PC-9 (cell line): ENCODE measurements around the gene ZDHHC3. TPM values are rescaled to one million over a fixed set of nuclear protein-coding genes. Genes with fewer than 3 reads are reported as not detected.
A peak's percentile ranks its signal among the peaks of the same experiment; 100 is the strongest.

Source experiments
- BruUV-seq: library from RNA; stranded (reverse); fragments of 400-500 nt; replicated peaks from 2 replicates; lab custom pipeline; 2021; lab: Mats Ljungman, UMichigan
- CTCF ChIA-PET: fragments of 300-600 bp; sonication (Branson Sonifier 250); formaldehyde crosslinking; loops from one replicate; lab custom pipeline; 2022; ENCODE audit warnings: antibody characterized with exemption; lab: Charles Lee
- POLR2A ChIA-PET: fragments of 300-600 bp; sonication (Branson Sonifier 250); formaldehyde crosslinking; loops from one replicate; lab custom pipeline; 2022; ENCODE audit warnings: antibody characterized with exemption; ENCODE audit not compliant: unreplicated experiment; lab: Charles Lee
- DNase-seq, 2 experiments: peaks; one replicate each; pipeline versions ENCODE4 v3.0.0 to v3.0.0-alpha.2; 2015 to 2022; ENCODE audit warnings: mixed read lengths in 1 of 2
- H2AFZ ChIP-seq: fragments of 200-600 bp; sonication (generic); 2 replicates; pipeline ENCODE4 v1.8.1; 2017; ENCODE audit warnings: antibody characterized with exemption
- H3F3A ChIP-seq: fragments of 200-600 bp; sonication (generic); 2 replicates; pipeline ENCODE4 v1.8.1; 2017; ENCODE audit warnings: antibody characterized with exemption, mild to moderate bottlenecking, low read depth; ENCODE audit not compliant: insufficient read depth
- H3K27ac ChIP-seq: fragments of 200-600 bp; sonication (generic); 2 replicates; pipeline ENCODE4 v1.6.1; 2016; ENCODE audit warnings: mixed run types
- H3K27me3 ChIP-seq: fragments of 200-600 bp; sonication (generic); 2 replicates; pipeline ENCODE4 v1.6.1; 2016; ENCODE audit warnings: low read depth, mixed run types; ENCODE audit not compliant: insufficient read depth
- H3K36me3 ChIP-seq: fragments of 200-600 bp; sonication (generic); 2 replicates; pipeline ENCODE4 v1.6.1; 2016; ENCODE audit warnings: low read depth, mixed run types
- H3K4me1 ChIP-seq: fragments of 200-600 bp; sonication (generic); replicated peaks from 2 replicates; pipeline ENCODE4 v1.6.1; 2016; ENCODE audit warnings: mixed run types; ENCODE audit not compliant: insufficient read depth
- H3K4me2 ChIP-seq: fragments of 200-600 bp; sonication (generic); 2 replicates; pipeline ENCODE4 v1.6.1; 2017; ENCODE audit warnings: mixed run types
- H3K4me3 ChIP-seq: fragments of 200-600 bp; sonication (generic); 2 replicates; pipeline ENCODE4 v1.6.1; 2016; ENCODE audit warnings: mixed run types
- H3K79me2 ChIP-seq: fragments of 200-600 bp; sonication (generic); 2 replicates; pipeline ENCODE4 v1.6.1; 2017; ENCODE audit warnings: low read depth, mixed run types
- H3K9me2 ChIP-seq: fragments of 200-600 bp; sonication (generic); 2 replicates; pipeline ENCODE4 v1.8.1; 2017; ENCODE audit warnings: mild to moderate bottlenecking; ENCODE audit not compliant: insufficient read depth
- H3K9me3 ChIP-seq: fragments of 200-600 bp; sonication (generic); 2 replicates; pipeline ENCODE4 v1.8.1; 2016; ENCODE audit warnings: low read depth; ENCODE audit not compliant: insufficient read depth
- H4K20me1 ChIP-seq: fragments of 200-600 bp; sonication (generic); 2 replicates; pipeline ENCODE4 v1.8.1; 2017; ENCODE audit not compliant: insufficient read depth
- EZH2 ChIP-seq: fragments of 200-600 bp; sonication (generic); IDR thresholded peaks from 2 replicates; pipeline ENCODE4 v1.8.0; 2017; ENCODE audit warnings: antibody characterized with exemption, low read depth
- intact Hi-C: fragments of 100-400 bp; cut with micrococcal nuclease; formaldehyde crosslinking; loops from one replicate; pipeline ENCODE4 v1.10.0; 2022; ENCODE audit not compliant: unreplicated experiment
- total RNA-seq: library from RNA; stranded (reverse); gene quantifications from 2 replicates; pipeline ENCODE4 v1.2.3, GENCODE V29; 2021
- TF ChIP-seq, protein P1 (sequence below): fragments of 200-600 bp; sonication (generic); conservative IDR thresholded peaks from 2 replicates; pipeline ENCODE4 v1.6.1; 2017; ENCODE audit warnings: mixed run types, antibody characterized with exemption, mild to moderate bottlenecking, moderate library complexity

Gene ZDHHC3
- total RNA-seq, 1 experiment from 2014 or later = 107 TPM

DNA sequence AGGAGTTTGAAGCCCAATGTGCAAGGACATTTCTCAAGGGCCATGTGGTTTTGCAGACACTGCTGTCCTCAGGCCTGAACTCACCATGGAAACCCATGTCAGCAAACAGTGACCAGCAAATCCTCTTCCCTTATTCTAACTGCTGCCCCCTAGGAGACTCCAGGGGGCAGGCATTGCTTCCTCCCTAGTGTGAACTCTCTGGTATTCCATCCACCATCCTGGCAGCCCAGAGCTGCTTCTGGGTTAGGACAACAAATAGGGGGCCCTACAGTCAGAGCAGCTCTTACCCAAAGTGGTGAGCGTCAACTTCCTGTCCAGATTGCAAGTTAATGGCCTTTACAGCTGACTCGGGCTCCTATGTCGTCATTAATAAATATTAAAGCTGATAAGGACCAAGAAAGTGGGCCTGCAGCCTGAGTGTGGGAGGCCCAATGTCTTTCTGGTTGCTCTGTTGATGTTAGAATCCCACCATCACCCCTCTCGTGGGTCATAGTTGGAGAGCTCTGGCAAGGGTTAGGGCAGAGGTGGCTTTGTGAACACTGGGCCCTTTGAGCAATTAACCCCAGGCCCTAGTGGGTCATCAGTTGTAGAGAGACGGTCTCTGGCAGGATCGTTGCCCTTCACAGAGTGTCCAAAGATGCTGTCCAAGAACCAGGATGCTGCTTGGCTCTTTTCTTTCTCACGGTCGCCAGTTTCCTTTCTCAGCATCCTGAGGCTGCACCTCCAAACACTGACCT, 60.1 kb downstream of the ZDHHC3 start:
- no peak overlapping the region for H3K4me2 ChIP-seq
- no peaks in the 10 kb centered on the region for H3K79me2 ChIP-seq
- ChIA-PET POLR2A (no interaction called here), CTCF (interaction anchor here (0.6 to 1.1 kb wide), 2 partner anchors 68 to 98 kb away, joined by 3 read pairs; no protein-coding TSS in a partner anchor)
- no peaks in the 10 kb centered on the region for H3K9me3 ChIP-seq
- H4K20me1 ChIP-seq = no peaks in the 10 kb centered on the region
- TF ChIP-seq, protein P1, sequence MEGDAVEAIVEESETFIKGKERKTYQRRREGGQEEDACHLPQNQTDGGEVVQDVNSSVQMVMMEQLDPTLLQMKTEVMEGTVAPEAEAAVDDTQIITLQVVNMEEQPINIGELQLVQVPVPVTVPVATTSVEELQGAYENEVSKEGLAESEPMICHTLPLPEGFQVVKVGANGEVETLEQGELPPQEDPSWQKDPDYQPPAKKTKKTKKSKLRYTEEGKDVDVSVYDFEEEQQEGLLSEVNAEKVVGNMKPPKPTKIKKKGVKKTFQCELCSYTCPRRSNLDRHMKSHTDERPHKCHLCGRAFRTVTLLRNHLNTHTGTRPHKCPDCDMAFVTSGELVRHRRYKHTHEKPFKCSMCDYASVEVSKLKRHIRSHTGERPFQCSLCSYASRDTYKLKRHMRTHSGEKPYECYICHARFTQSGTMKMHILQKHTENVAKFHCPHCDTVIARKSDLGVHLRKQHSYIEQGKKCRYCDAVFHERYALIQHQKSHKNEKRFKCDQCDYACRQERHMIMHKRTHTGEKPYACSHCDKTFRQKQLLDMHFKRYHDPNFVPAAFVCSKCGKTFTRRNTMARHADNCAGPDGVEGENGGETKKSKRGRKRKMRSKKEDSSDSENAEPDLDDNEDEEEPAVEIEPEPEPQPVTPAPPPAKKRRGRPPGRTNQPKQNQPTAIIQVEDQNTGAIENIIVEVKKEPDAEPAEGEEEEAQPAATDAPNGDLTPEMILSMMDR = no peak
- TF ChIP-seq EZH2 = no peak
- H3K4me3 ChIP-seq = no peak overlapping the region
- intact Hi-C loops = loop anchor here (5.0 kb wide), 2 partner anchors 61 to 121 kb away; partner anchors contain the start of genes EXOSC7 and ZDHHC3
- H3K27ac ChIP-seq = no peak overlapping the region
- H3K27me3 ChIP-seq = no peaks in the 10 kb centered on the region
- no peak for DNase-seq
- H3K9me2 ChIP-seq = no peaks in the 10 kb centered on the region
- no peaks in the 10 kb centered on the region for H3K4me1 ChIP-seq
- no TSS peak for BruUV-seq
- 0 out of 2 replicates have a peak, but pooled peaks cover 6% of the 10 kb centered on the region for H3F3A ChIP-seq
- no peaks in the 10 kb centered on the region; the same call in 1 of the 2 replicates for H3K36me3 ChIP-seq
- no peak overlapping the region for H2AFZ ChIP-seq

DNA sequence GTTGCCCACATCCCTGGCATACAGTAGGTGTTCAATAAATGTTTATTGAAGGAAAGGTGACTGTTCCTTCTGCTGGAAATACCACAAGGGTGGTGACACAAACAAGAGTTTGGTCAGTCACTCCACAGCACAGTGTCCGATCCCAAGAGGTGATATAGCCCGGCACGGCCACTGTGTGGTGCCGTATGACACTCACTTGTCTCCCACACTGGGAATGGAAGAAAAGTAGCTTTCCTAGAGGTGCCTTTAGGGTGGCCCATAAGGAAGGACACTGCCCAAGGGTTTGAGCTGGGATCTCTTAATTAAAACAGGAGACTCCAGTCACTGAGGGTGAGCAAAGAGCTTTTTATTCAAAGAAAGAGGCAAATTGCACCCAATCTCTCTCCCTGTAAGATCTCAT, 61.0 kb downstream of the ZDHHC3 start:
- Histone ChIP-seq H3K79me2 (no peaks in the 10 kb centered on the region), H3K27ac (no peak overlapping the region), H3K4me3 (no peak overlapping the region), H3K9me3 (no peaks in the 10 kb centered on the region), H3K9me2 (no peaks in the 10 kb centered on the region), H3K36me3 (no peaks in the 10 kb centered on the region), H2AFZ (no peak overlapping the region), H3F3A (0 out of 2 replicates have a peak, but pooled peaks cover 6% of the 10 kb centered on the region), H3K4me2 (no peak overlapping the region), H4K20me1 (no peaks in the 10 kb centered on the region), H3K27me3 (no peaks in the 10 kb centered on the region), H3K4me1 (no peaks in the 10 kb centered on the region)
- intact Hi-C loops = loop anchor here (1.0 to 5.0 kb wide), 6 partner anchors 53 to 592 kb away; partner anchors contain the start of genes EXOSC7, TMEM42 and ZDHHC3
- no peak for TF ChIP-seq EZH2
- TF ChIP-seq, protein P1 = peak; percentile 48
- no TSS peak for BruUV-seq
- ChIA-PET CTCF (interaction anchor here (0.6 to 1.1 kb wide), 2 partner anchors 69 to 99 kb away, joined by 3 read pairs; no protein-coding TSS in a partner anchor), POLR2A (no interaction called here)
- DNase-seq = peak in 1 of 2 experiments; percentile 30

DNA sequence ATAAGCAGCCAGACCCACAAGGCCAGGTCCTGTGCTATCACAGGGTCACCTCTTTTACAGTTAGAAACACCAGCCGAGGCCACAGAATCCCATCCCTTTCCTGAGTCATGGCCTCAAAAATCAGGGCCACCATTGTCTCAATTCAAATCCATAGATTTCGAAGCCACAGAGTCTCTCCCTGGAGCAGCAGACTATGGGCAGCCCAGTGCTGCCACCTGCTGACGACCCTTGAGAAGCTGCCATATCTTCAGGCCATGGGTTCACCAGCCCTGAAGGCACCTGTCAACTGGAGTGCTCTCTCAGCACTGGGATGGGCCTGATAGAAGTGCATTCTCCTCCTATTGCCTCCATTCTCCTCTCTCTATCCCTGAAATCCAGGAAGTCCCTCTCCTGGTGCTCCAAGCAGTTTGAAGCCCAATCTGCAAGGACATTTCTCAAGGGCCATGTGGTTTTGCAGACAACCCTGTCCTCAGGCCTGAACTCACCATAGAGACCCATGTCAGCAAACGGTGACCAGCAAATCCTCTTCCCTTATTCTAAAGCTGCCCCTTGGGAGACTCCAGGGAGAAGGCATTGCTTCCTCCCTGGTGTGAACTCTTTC, 62.0 kb downstream of the ZDHHC3 start:
- H3K9me3 ChIP-seq = no peaks in the 10 kb centered on the region
- no peak overlapping the region for H3K4me2 ChIP-seq
- H3K4me1 ChIP-seq = no peaks in the 10 kb centered on the region
- no peaks in the 10 kb centered on the region for H3K36me3 ChIP-seq
- no peaks in the 10 kb centered on the region for H3K79me2 ChIP-seq
- H3K27me3 ChIP-seq = no peaks in the 10 kb centered on the region
- 0 out of 2 replicates have a peak, but pooled peaks cover 6% of the 10 kb centered on the region for H3F3A ChIP-seq
- TF ChIP-seq, protein P1 = peak; percentile 76
- TF ChIP-seq EZH2 = no peak
- CTCF ChIA-PET = no interaction called here
- no peaks in the 10 kb centered on the region for H4K20me1 ChIP-seq
- H3K4me3 ChIP-seq = no peak overlapping the region
- no peak overlapping the region for H2AFZ ChIP-seq
- peak; percentile 46 to 70 for DNase-seq
- POLR2A ChIA-PET = no interaction called here
- intact Hi-C loops = loop anchor here (1.0 to 5.0 kb wide), 4 partner anchors 52 to 591 kb away; partner anchors contain the start of gene TMEM42
- no peaks in the 10 kb centered on the region for H3K9me2 ChIP-seq
- no TSS peak for BruUV-seq
- H3K27ac ChIP-seq = no peak overlapping the region
